HCT116 (cell line): Measurements from ENCODE around the gene AK2. TPM values are rescaled to one million over a fixed set of nuclear protein-coding genes. Genes with fewer than 3 reads are reported as not detected.

Experiments used
- ATAC-seq: fragments of 200-7000 bp; cut with Tn5 transposase; 2 replicates; pipeline ENCODE4 v1.9.1; 2020; ENCODE audit warnings: mild to moderate bottlenecking, moderate library complexity
- BruUV-seq: library from RNA; stranded (reverse); fragments of 400-500 nt; replicated peaks from 2 replicates; lab custom pipeline; 2021; lab: Mats Ljungman, UMichigan
- CTCF ChIA-PET: fragments of 300-600 bp; sonication (Branson Sonifier 250); formaldehyde crosslinking; loops from one replicate; lab custom pipeline; 2021; ENCODE audit warnings: antibody characterized with exemption; lab: Charles Lee
- POLR2A ChIA-PET: fragments of 300-600, 350-600 bp; sonication (Branson Sonifier 250); formaldehyde crosslinking; loops from one replicate; lab custom pipeline; 2021; ENCODE audit warnings: antibody characterized with exemption; lab: Charles Lee
- RAD21 ChIA-PET, 2 experiments: fragments of 300-600 bp; sonication (Branson Sonifier 250); formaldehyde crosslinking; loops; one replicate each; lab custom pipeline; 2023; ENCODE audit warnings: low total read pairs in 2 of 2; ENCODE audit not compliant: uncharacterized antibody in 2 of 2, unreplicated experiment in 2 of 2, low non-redundant PET in 1 of 2; lab: Charles Lee
- DNase-seq: peaks from one replicate; pipeline ENCODE4 v3.0.0-alpha.2; 2010; ENCODE audit warnings: low read depth, low spot score
- H2AFZ ChIP-seq: fragments of 200-600 bp; shearing (Covaris generic), sonication (generic); 2 replicates; pipeline ENCODE4 v1.6.1; 2017; ENCODE audit warnings: low read depth, mixed run types, mixed read lengths, antibody characterized with exemption, low read length; ENCODE audit not compliant: poor library complexity, severe bottlenecking
- H3K27ac ChIP-seq: 2 replicates; pipeline ENCODE4 v1.5.1; 2012; ENCODE audit warnings: low read depth, low read length
- H3K27me3 ChIP-seq: fragments of 200-600 bp; sonication (generic); 2 replicates; pipeline ENCODE4 v1.6.1; 2016; ENCODE audit warnings: mixed run types, low read length, mixed read lengths; ENCODE audit not compliant: insufficient read depth
- H3K36me3 ChIP-seq, 2 experiments: fragments of 200-500 bp in 1 of 2; fragments of 200-600 bp in 1 of 2; sonication (Bioruptor generic) in 1 of 2; sonication (generic) in 1 of 2; 2 replicates each; pipeline versions ENCODE4 v1.5.1 to v1.6.1; 2014 to 2016; ENCODE audit warnings: low read length in 2 of 2, inconsistent platforms in 1 of 2, mixed read lengths in 1 of 2, mixed run types in 1 of 2; ENCODE audit not compliant: insufficient read depth in 2 of 2, control insufficient read depth in 1 of 2
- H3K4me1 ChIP-seq, 2 experiments: fragments of 200-600 bp in 1 of 2; sonication (generic) in 1 of 2; 2 replicates each; pipeline versions ENCODE4 v1.5.1 to v1.6.1; 2012 to 2017; ENCODE audit warnings: low read length in 2 of 2, inconsistent platforms in 1 of 2, mild to moderate bottlenecking in 1 of 2, mixed read lengths in 1 of 2, mixed run types in 1 of 2, moderate library complexity in 1 of 2; ENCODE audit not compliant: insufficient read depth in 2 of 2, control insufficient read depth in 1 of 2
- H3K4me2 ChIP-seq: fragments of 200-600 bp; sonication (generic); 2 replicates; pipeline ENCODE4 v1.6.1; 2017; ENCODE audit warnings: mixed run types, low read length, mixed read lengths
- H3K4me3 ChIP-seq, 2 experiments: fragments of 200-600 bp in 1 of 2; sonication (generic) in 1 of 2; replicated peaks in 1 of 2; 2 replicates each; pipeline ENCODE4 v1.5.1; 2011 to 2016; ENCODE audit warnings: low read length in 2 of 2, control low read depth in 1 of 2, low read depth in 1 of 2, mild to moderate bottlenecking in 1 of 2, mixed read lengths in 1 of 2, mixed run types in 1 of 2
- H3K79me2 ChIP-seq: fragments of 200-600 bp; sonication (generic); 2 replicates; pipeline ENCODE4 v1.6.1; 2017; ENCODE audit warnings: mild to moderate bottlenecking, mixed run types, low read length, moderate library complexity, mixed read lengths; ENCODE audit not compliant: insufficient read depth
- H3K9ac ChIP-seq: fragments of 200-600 bp; sonication (generic); 2 replicates; pipeline ENCODE4 v1.6.1; 2016; ENCODE audit warnings: low read length, mixed read lengths
- H3K9me2 ChIP-seq: fragments of 200-600 bp; sonication (generic), shearing (Covaris generic); 2 replicates; pipeline ENCODE4 v1.6.1; 2017; ENCODE audit warnings: mixed run types, mild to moderate bottlenecking, moderate library complexity; ENCODE audit not compliant: insufficient read depth
- H3K9me3 ChIP-seq, 2 experiments: fragments of 200-500 bp in 1 of 2; fragments of 200-600 bp in 1 of 2; sonication (Bioruptor generic) in 1 of 2; sonication (generic) in 1 of 2; 2 replicates each; pipeline ENCODE4 v1.6.1; 2014 to 2017; ENCODE audit warnings: low read length in 2 of 2, mixed read lengths in 2 of 2, inconsistent platforms in 1 of 2, low read depth in 1 of 2, mild to moderate bottlenecking in 1 of 2, mixed run types in 1 of 2, moderate library complexity in 1 of 2; ENCODE audit not compliant: control insufficient read depth in 1 of 2, insufficient read depth in 1 of 2
- H4K20me1 ChIP-seq: fragments of 200-600 bp; sonication (generic), shearing (Covaris generic); 2 replicates; pipeline ENCODE4 v1.6.1; 2017; ENCODE audit warnings: mixed run types, mild to moderate bottlenecking, moderate library complexity; ENCODE audit not compliant: insufficient read depth
- CEBPB ChIP-seq: IDR thresholded peaks from 2 replicates; pipeline ENCODE4 v1.6.1; 2012; ENCODE audit warnings: low read depth
- EZH2 ChIP-seq: fragments of 200-600 bp; sonication (generic); IDR thresholded peaks from 2 replicates; pipeline ENCODE4 v1.6.1; 2017; ENCODE audit warnings: antibody characterized with exemption, mixed run types
- FOSL1 ChIP-seq: IDR thresholded peaks from 2 replicates; pipeline ENCODE4 v1.6.1; 2012; ENCODE audit warnings: low read depth
- JUND ChIP-seq: IDR thresholded peaks from 2 replicates; pipeline ENCODE4 v1.6.1; 2012
- POLR2A ChIP-seq: IDR thresholded peaks from 2 replicates; pipeline ENCODE4 v1.7.0; 2011; ENCODE audit warnings: borderline replicate concordance; ENCODE audit not compliant: insufficient read depth, insufficient read length; ENCODE audit errors: extremely low read depth
- POLR2AphosphoS5 ChIP-seq: IDR thresholded peaks from 2 replicates; pipeline ENCODE4 v1.6.1; 2011; ENCODE audit warnings: mild to moderate bottlenecking, low read depth, low read length, moderate library complexity
- RAD21 ChIP-seq: IDR thresholded peaks from 2 replicates; pipeline ENCODE4 v1.6.1; 2012; ENCODE audit warnings: low read depth, mild to moderate bottlenecking
- SIN3A ChIP-seq: IDR thresholded peaks from 2 replicates; pipeline ENCODE4 v1.6.1; 2012; ENCODE audit warnings: low read depth
- TCF7L2 ChIP-seq: IDR thresholded peaks from 2 replicates; pipeline ENCODE4 v1.7.0; 2011; ENCODE audit warnings: borderline replicate concordance, inconsistent platforms; ENCODE audit not compliant: insufficient read depth, insufficient read length; ENCODE audit errors: extremely low read depth
- ZNF274 ChIP-seq: fragments of 200-500 bp; sonication (Bioruptor generic); IDR thresholded peaks from 2 replicates; pipeline ENCODE4 v1.6.1; 2014; ENCODE audit warnings: mild to moderate bottlenecking, low read depth, low read length, inconsistent platforms
- intact Hi-C: fragments of 100-400 bp; cut with micrococcal nuclease; formaldehyde crosslinking; loops from 2 replicates; pipeline ENCODE4 v1.10.0; 2022
- total RNA-seq: library from RNA; stranded (reverse); gene quantifications from one replicate; pipeline ENCODE4 v1.2.1, GENCODE V29; 2021; ENCODE audit not compliant: unreplicated experiment
- TF ChIP-seq, protein P1 (sequence below): IDR thresholded peaks from 2 replicates; pipeline ENCODE4 v1.6.1; 2012; ENCODE audit warnings: low read depth
- TF ChIP-seq, protein P2 (sequence below): IDR thresholded peaks from 2 replicates; pipeline ENCODE4 v1.6.1; 2012
- TF ChIP-seq, protein P3 (sequence below), 3 experiments: fragments of 200-600 bp in 1 of 3; sonication (generic) in 1 of 3; IDR thresholded peaks in 2 of 3; conservative IDR thresholded peaks in 1 of 3; 2 replicates each; pipeline ENCODE4 v1.5.1; 2012 to 2017; ENCODE audit warnings: low read depth in 2 of 3, low read length in 2 of 3, antibody characterized with exemption in 1 of 3, borderline replicate concordance in 1 of 3, control low read depth in 1 of 3, mild to moderate bottlenecking in 1 of 3, mixed read lengths in 1 of 3, mixed run types in 1 of 3, moderate library complexity in 1 of 3; ENCODE audit not compliant: insufficient read depth in 1 of 3
- TF ChIP-seq, protein P4 (sequence below): IDR thresholded peaks from 2 replicates; pipeline ENCODE4 v1.6.1; 2011; ENCODE audit warnings: mild to moderate bottlenecking, low read length, moderate library complexity; ENCODE audit not compliant: insufficient replicate concordance; ENCODE audit errors: extremely low read depth

Gene AK2
- total RNA-seq, 1 experiment from 2014 or later, result 233 TPM

DNA sequence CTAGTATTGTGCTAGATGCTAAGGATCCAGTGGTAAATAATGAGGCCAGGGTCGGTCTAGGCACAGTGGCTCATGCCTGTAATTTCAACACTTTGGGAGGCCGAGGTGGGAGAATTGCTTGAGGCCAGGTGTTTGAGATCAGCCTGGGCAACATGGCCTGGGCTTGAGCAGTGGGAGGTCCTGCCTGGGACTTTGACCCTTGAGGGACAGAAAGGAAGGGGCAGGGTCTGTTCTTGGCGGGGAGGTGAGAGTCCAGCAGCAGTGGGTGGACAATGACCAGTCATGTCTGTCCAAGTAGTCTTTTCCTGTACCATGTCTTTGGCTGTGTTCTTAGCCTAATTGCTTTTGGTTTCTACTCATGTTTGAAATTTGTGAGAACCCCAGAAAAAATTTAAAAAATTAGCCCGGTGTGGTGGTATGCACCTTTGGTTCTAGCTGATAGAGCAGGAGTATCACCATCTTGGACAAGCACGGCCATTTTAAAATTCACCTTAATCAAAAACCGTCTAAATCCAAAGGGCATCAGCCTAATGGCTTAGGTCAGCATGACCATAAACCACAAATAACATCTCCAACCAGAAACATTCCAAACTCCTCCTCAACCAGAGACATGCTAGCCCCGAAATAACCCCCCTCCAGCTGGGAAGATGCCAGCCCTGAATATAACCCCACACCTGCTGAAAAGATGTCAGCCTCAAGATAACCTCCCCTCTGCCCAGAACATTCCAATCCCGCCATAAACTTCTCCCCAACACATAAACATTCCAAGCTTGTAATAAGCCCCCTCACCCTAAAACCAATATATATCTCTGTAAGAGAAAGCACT lies 6.8 kb upstream of the AK2 start (continued):
- TF ChIP-seq, protein P1, sequence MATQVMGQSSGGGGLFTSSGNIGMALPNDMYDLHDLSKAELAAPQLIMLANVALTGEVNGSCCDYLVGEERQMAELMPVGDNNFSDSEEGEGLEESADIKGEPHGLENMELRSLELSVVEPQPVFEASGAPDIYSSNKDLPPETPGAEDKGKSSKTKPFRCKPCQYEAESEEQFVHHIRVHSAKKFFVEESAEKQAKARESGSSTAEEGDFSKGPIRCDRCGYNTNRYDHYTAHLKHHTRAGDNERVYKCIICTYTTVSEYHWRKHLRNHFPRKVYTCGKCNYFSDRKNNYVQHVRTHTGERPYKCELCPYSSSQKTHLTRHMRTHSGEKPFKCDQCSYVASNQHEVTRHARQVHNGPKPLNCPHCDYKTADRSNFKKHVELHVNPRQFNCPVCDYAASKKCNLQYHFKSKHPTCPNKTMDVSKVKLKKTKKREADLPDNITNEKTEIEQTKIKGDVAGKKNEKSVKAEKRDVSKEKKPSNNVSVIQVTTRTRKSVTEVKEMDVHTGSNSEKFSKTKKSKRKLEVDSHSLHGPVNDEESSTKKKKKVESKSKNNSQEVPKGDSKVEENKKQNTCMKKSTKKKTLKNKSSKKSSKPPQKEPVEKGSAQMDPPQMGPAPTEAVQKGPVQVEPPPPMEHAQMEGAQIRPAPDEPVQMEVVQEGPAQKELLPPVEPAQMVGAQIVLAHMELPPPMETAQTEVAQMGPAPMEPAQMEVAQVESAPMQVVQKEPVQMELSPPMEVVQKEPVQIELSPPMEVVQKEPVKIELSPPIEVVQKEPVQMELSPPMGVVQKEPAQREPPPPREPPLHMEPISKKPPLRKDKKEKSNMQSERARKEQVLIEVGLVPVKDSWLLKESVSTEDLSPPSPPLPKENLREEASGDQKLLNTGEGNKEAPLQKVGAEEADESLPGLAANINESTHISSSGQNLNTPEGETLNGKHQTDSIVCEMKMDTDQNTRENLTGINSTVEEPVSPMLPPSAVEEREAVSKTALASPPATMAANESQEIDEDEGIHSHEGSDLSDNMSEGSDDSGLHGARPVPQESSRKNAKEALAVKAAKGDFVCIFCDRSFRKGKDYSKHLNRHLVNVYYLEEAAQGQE, result no peak
- TF ChIP-seq, all 23 proteins: peak for 0

DNA sequence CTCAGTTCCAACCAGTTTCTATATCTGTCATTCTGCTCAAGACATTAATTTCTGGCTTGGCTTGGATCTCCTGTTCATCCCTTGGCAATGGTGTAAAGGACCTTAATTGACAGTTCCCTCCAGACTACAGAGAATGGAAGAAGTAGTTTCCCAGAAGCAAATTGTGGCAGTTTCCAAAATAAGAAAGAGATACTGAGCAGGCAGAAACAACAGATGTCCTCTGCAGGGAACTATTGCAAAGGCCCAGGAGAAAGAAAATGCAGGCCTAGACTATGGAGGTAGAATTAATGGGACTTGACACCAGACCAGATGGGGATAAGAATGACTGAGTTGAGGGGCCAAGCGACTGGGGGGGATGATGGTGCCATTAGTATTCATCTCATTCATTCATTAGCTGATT lies 6.1 kb upstream of the AK2 start:
- no peak overlapping the region for H2AFZ ChIP-seq
- no peak overlapping the region for H3K27ac ChIP-seq
- H3K9me3 ChIP-seq, result no peaks in the 10 kb centered on the region
- H3K9ac ChIP-seq, result no peak overlapping the region
- H3K4me3 ChIP-seq, result no peak overlapping the region
- no peaks in the 10 kb centered on the region for H3K9me2 ChIP-seq
- ChIA-PET CTCF (no interaction called here), RAD21 (no interaction called here), POLR2A (no interaction called here)
- intact Hi-C loops, result no loop called here
- no peaks in the 10 kb centered on the region for H3K79me2 ChIP-seq
- H4K20me1 ChIP-seq, result no peaks in the 10 kb centered on the region
- peaks cover 0 to 10% of the 10 kb centered on the region in 2 experiments; a peak in 3 of 4 replicates for H3K4me1 ChIP-seq
- BruUV-seq, result no TSS peak
- no peak overlapping the region for H3K4me2 ChIP-seq
- H3K27me3 ChIP-seq, result no peaks in the 10 kb centered on the region
- DNase-seq, result no peak
- H3K36me3 ChIP-seq, result no peaks in the 10 kb centered on the region
- no peak for ATAC-seq
- TF ChIP-seq JUND, result no peak
- TF ChIP-seq, protein P2, sequence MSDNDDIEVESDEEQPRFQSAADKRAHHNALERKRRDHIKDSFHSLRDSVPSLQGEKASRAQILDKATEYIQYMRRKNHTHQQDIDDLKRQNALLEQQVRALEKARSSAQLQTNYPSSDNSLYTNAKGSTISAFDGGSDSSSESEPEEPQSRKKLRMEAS, result no peak
- no peak for TF ChIP-seq FOSL1
- TF ChIP-seq ZNF274, result no peak
- no peak for TF ChIP-seq CEBPB
- no peak for TF ChIP-seq POLR2AphosphoS5
- no peak for TF ChIP-seq POLR2A
- TF ChIP-seq EZH2, result no peak
- TF ChIP-seq SIN3A, result no peak
- no peak for TF ChIP-seq RAD21
- TF ChIP-seq, protein P3, sequence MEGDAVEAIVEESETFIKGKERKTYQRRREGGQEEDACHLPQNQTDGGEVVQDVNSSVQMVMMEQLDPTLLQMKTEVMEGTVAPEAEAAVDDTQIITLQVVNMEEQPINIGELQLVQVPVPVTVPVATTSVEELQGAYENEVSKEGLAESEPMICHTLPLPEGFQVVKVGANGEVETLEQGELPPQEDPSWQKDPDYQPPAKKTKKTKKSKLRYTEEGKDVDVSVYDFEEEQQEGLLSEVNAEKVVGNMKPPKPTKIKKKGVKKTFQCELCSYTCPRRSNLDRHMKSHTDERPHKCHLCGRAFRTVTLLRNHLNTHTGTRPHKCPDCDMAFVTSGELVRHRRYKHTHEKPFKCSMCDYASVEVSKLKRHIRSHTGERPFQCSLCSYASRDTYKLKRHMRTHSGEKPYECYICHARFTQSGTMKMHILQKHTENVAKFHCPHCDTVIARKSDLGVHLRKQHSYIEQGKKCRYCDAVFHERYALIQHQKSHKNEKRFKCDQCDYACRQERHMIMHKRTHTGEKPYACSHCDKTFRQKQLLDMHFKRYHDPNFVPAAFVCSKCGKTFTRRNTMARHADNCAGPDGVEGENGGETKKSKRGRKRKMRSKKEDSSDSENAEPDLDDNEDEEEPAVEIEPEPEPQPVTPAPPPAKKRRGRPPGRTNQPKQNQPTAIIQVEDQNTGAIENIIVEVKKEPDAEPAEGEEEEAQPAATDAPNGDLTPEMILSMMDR (IDR thresholded peaks at IDR 0.05 in 2 of 3, conservative IDR thresholded peaks at IDR 0.05 in 1 of 3; ENCODE audit: borderline replicate concordance in 1 of 3, insufficient read depth in 1 of 3, low read depth in 2 of 3, low read length in 2 of 3), result no peak
- TF ChIP-seq TCF7L2, result no peak
- TF ChIP-seq, protein P4, sequence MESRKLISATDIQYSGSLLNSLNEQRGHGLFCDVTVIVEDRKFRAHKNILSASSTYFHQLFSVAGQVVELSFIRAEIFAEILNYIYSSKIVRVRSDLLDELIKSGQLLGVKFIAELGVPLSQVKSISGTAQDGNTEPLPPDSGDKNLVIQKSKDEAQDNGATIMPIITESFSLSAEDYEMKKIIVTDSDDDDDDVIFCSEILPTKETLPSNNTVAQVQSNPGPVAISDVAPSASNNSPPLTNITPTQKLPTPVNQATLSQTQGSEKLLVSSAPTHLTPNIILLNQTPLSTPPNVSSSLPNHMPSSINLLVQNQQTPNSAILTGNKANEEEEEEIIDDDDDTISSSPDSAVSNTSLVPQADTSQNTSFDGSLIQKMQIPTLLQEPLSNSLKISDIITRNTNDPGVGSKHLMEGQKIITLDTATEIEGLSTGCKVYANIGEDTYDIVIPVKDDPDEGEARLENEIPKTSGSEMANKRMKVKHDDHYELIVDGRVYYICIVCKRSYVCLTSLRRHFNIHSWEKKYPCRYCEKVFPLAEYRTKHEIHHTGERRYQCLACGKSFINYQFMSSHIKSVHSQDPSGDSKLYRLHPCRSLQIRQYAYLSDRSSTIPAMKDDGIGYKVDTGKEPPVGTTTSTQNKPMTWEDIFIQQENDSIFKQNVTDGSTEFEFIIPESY, result no peak
